GM12878 (cell line): ENCODE data around the gene RSBN1L. TPM values are rescaled to one million over a fixed set of nuclear protein-coding genes. Genes with fewer than 3 reads are reported as not detected.
A peak's percentile ranks its signal among the peaks of the same experiment; 100 is the strongest.

ENCODE experiments used
- E2F8 ChIP-seq: fragments of 450-650 bp; IDR thresholded peaks from 2 replicates; pipeline ENCODE4 v1.6.1; 2018; ENCODE audit warnings: mild to moderate bottlenecking, low read depth, moderate library complexity; ENCODE audit not compliant: partially characterized antibody
- RAD21 ChIP-seq: IDR thresholded peaks from 2 replicates; pipeline ENCODE4 v1.6.1; 2011; ENCODE audit warnings: mild to moderate bottlenecking, low read depth, low read length, moderate library complexity; ENCODE audit not compliant: insufficient read depth
- SP1 ChIP-seq: IDR thresholded peaks from one replicate; pipeline ENCODE4 v1.6.1; 2011; ENCODE audit warnings: low read depth, low read length
- polyA plus RNA-seq, 11 experiments: library from polyadenylated mRNA; depleted of rRNA in 4 of 11; unstranded in 6 of 11; stranded (reverse) in 5 of 11; fragments of >200 nt; fragmentation: Nextera tagmentation in 4 of 11; fragmentation: Illumina TruSeq in 1 of 11; extraction: Ambion mirVana in 4 of 11; extraction: Trizol in 1 of 11; gene quantifications; 1 replicate in 1 of 11; 2 replicates in 10 of 11; pipeline versions ENCODE4 v1.2.1 to v1.2.3, GENCODE V29; 2011 to 2016; ENCODE audit warnings: inconsistent platforms in 2 of 11, missing spikeins in 2 of 11, low read depth in 1 of 11
- total RNA-seq, 4 experiments: library from RNA; depleted of rRNA in 3 of 4; stranded (reverse); fragments of >200 nt in 3 of 4; fragmentation: Illumina TruSeq in 1 of 4; extraction: Trizol in 1 of 4; gene quantifications; 2 replicates each; pipeline versions ENCODE4 v1.2.1 to v1.2.3, GENCODE V29; 2013 to 2021
- TF ChIP-seq, protein P1 (sequence below): IDR thresholded peaks from 2 replicates; pipeline ENCODE4 v1.6.1; 2012; ENCODE audit warnings: improper control_type of control experiment, low read depth, low read length; ENCODE audit not compliant: insufficient replicate concordance

RSBN1L gene
- total and polyA plus RNA-seq, 10 of the 15 experiments (the other 5 are each of a cell fraction or from before 2014, with no cell fraction given), result 4.5 to 23.7 (median 10.3) TPM

- TF ChIP-seq, protein P1, sequence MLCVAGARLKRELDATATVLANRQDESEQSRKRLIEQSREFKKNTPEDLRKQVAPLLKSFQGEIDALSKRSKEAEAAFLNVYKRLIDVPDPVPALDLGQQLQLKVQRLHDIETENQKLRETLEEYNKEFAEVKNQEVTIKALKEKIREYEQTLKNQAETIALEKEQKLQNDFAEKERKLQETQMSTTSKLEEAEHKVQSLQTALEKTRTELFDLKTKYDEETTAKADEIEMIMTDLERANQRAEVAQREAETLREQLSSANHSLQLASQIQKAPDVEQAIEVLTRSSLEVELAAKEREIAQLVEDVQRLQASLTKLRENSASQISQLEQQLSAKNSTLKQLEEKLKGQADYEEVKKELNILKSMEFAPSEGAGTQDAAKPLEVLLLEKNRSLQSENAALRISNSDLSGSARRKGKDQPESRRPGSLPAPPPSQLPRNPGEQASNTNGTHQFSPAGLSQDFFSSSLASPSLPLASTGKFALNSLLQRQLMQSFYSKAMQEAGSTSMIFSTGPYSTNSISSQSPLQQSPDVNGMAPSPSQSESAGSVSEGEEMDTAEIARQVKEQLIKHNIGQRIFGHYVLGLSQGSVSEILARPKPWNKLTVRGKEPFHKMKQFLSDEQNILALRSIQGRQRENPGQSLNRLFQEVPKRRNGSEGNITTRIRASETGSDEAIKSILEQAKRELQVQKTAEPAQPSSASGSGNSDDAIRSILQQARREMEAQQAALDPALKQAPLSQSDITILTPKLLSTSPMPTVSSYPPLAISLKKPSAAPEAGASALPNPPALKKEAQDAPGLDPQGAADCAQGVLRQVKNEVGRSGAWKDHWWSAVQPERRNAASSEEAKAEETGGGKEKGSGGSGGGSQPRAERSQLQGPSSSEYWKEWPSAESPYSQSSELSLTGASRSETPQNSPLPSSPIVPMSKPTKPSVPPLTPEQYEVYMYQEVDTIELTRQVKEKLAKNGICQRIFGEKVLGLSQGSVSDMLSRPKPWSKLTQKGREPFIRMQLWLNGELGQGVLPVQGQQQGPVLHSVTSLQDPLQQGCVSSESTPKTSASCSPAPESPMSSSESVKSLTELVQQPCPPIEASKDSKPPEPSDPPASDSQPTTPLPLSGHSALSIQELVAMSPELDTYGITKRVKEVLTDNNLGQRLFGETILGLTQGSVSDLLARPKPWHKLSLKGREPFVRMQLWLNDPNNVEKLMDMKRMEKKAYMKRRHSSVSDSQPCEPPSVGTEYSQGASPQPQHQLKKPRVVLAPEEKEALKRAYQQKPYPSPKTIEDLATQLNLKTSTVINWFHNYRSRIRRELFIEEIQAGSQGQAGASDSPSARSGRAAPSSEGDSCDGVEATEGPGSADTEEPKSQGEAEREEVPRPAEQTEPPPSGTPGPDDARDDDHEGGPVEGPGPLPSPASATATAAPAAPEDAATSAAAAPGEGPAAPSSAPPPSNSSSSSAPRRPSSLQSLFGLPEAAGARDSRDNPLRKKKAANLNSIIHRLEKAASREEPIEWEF, result no peak
- TF ChIP-seq SP1, result no peak
- peak; percentile 96 for TF ChIP-seq RAD21
- TF ChIP-seq E2F8, result no peak
These were observed 63.1 kb downstream of the RSBN1L start (continued) for GRCh38 chr7:77759294-77759889.
